ENCODE data around the gene WDR36. TPM values are rescaled to one million over a fixed set of nuclear protein-coding genes. Genes with fewer than 3 reads are reported as not detected.

WDR36 gene
- total and polyA plus RNA-seq, 2 of the 8 experiments (the other 6 are each of a cell fraction or from before 2014, with no cell fraction given) = 9.3 to 41.8 TPM

DNA sequence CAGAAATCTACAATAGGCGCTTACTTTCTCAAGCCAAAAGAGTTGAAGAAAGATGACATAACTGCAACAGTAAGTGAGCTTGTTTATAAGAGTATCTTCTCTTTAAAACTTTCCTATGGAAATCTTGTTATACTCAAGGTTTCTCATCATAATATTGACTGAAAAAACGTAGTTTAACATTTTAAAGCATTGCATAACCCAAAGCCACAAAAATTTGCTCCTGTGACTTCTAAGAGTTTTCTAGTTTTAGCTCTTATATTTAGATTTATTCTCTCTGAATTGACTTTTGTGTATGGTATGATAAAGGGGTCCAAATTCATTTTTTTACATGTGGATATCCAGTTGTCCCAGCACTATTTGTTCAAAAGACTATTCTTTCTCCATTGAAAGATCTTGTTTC is 15.2 kb downstream of the WDR36 start (continued):
- TF ChIP-seq KDM1A (IDR thresholded peaks at IDR 0.05; ENCODE audit: borderline replicate concordance, low read length) = no peak
- TF ChIP-seq SAP30 (IDR thresholded peaks at IDR 0.05; ENCODE audit: insufficient read depth, insufficient replicate concordance, low read length) = no peak
- TF ChIP-seq, protein P1, sequence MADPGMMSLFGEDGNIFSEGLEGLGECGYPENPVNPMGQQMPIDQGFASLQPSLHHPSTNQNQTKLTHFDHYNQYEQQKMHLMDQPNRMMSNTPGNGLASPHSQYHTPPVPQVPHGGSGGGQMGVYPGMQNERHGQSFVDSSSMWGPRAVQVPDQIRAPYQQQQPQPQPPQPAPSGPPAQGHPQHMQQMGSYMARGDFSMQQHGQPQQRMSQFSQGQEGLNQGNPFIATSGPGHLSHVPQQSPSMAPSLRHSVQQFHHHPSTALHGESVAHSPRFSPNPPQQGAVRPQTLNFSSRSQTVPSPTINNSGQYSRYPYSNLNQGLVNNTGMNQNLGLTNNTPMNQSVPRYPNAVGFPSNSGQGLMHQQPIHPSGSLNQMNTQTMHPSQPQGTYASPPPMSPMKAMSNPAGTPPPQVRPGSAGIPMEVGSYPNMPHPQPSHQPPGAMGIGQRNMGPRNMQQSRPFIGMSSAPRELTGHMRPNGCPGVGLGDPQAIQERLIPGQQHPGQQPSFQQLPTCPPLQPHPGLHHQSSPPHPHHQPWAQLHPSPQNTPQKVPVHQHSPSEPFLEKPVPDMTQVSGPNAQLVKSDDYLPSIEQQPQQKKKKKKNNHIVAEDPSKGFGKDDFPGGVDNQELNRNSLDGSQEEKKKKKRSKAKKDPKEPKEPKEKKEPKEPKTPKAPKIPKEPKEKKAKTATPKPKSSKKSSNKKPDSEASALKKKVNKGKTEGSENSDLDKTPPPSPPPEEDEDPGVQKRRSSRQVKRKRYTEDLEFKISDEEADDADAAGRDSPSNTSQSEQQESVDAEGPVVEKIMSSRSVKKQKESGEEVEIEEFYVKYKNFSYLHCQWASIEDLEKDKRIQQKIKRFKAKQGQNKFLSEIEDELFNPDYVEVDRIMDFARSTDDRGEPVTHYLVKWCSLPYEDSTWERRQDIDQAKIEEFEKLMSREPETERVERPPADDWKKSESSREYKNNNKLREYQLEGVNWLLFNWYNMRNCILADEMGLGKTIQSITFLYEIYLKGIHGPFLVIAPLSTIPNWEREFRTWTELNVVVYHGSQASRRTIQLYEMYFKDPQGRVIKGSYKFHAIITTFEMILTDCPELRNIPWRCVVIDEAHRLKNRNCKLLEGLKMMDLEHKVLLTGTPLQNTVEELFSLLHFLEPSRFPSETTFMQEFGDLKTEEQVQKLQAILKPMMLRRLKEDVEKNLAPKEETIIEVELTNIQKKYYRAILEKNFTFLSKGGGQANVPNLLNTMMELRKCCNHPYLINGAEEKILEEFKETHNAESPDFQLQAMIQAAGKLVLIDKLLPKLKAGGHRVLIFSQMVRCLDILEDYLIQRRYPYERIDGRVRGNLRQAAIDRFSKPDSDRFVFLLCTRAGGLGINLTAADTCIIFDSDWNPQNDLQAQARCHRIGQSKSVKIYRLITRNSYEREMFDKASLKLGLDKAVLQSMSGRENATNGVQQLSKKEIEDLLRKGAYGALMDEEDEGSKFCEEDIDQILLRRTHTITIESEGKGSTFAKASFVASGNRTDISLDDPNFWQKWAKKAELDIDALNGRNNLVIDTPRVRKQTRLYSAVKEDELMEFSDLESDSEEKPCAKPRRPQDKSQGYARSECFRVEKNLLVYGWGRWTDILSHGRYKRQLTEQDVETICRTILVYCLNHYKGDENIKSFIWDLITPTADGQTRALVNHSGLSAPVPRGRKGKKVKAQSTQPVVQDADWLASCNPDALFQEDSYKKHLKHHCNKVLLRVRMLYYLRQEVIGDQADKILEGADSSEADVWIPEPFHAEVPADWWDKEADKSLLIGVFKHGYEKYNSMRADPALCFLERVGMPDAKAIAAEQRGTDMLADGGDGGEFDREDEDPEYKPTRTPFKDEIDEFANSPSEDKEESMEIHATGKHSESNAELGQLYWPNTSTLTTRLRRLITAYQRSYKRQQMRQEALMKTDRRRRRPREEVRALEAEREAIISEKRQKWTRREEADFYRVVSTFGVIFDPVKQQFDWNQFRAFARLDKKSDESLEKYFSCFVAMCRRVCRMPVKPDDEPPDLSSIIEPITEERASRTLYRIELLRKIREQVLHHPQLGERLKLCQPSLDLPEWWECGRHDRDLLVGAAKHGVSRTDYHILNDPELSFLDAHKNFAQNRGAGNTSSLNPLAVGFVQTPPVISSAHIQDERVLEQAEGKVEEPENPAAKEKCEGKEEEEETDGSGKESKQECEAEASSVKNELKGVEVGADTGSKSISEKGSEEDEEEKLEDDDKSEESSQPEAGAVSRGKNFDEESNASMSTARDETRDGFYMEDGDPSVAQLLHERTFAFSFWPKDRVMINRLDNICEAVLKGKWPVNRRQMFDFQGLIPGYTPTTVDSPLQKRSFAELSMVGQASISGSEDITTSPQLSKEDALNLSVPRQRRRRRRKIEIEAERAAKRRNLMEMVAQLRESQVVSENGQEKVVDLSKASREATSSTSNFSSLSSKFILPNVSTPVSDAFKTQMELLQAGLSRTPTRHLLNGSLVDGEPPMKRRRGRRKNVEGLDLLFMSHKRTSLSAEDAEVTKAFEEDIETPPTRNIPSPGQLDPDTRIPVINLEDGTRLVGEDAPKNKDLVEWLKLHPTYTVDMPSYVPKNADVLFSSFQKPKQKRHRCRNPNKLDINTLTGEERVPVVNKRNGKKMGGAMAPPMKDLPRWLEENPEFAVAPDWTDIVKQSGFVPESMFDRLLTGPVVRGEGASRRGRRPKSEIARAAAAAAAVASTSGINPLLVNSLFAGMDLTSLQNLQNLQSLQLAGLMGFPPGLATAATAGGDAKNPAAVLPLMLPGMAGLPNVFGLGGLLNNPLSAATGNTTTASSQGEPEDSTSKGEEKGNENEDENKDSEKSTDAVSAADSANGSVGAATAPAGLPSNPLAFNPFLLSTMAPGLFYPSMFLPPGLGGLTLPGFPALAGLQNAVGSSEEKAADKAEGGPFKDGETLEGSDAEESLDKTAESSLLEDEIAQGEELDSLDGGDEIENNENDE (IDR thresholded peaks at IDR 0.05; ENCODE audit: insufficient replicate concordance, low read length) = no peak
